Chondrocyte (in vitro differentiated cells): ENCODE data around the gene CORO7. TPM values are rescaled to one million over a fixed set of nuclear protein-coding genes. Genes with fewer than 3 reads are reported as not detected.
A peak's percentile ranks its signal among the peaks of the same experiment; 100 is the strongest.

ENCODE experiments used
- DNase-seq: peaks from one replicate; pipeline ENCODE4 v3.0.0; 2021; ENCODE audit warnings: mixed read lengths, low spot score
- H3K27ac Mint-ChIP-seq: one replicate; pipeline ENCODE4 v1.8.0; 2021; ENCODE audit warnings: mild to moderate bottlenecking, moderate library complexity, mixed read lengths; ENCODE audit not compliant: unreplicated experiment
- H3K27me3 Mint-ChIP-seq: 2 replicates; pipeline ENCODE4 v1.8.0; 2021; ENCODE audit warnings: low read depth, mixed read lengths
- H3K36me3 Mint-ChIP-seq: 2 replicates; pipeline ENCODE4 v1.8.0; 2021; ENCODE audit warnings: low read depth, mixed read lengths
- H3K4me1 Mint-ChIP-seq: 2 replicates; pipeline ENCODE4 v1.8.0; 2021; ENCODE audit warnings: low read depth, mild to moderate bottlenecking, mixed read lengths
- H3K4me3 Mint-ChIP-seq: one replicate; pipeline ENCODE4 v1.8.0; 2021; ENCODE audit warnings: mild to moderate bottlenecking, moderate library complexity, mixed read lengths; ENCODE audit not compliant: unreplicated experiment
- H3K9me3 Mint-ChIP-seq: 2 replicates; pipeline ENCODE4 v1.8.0; 2021; ENCODE audit warnings: low read depth, mixed read lengths
- total RNA-seq: library from RNA; stranded (reverse); gene quantifications from 3 replicates; pipeline ENCODE4 v1.2.1, GENCODE V29; 2021
- TF ChIP-seq, protein P1 (sequence below): fragments of 200-600 bp; sonication (generic); IDR thresholded peaks from 2 replicates; pipeline ENCODE4 v1.5.0; 2021; ENCODE audit warnings: antibody characterized with exemption, mild to moderate bottlenecking, moderate library complexity

CORO7 gene
- total RNA-seq, 1 donor from 2014 or later = 24.6 TPM

DNA sequence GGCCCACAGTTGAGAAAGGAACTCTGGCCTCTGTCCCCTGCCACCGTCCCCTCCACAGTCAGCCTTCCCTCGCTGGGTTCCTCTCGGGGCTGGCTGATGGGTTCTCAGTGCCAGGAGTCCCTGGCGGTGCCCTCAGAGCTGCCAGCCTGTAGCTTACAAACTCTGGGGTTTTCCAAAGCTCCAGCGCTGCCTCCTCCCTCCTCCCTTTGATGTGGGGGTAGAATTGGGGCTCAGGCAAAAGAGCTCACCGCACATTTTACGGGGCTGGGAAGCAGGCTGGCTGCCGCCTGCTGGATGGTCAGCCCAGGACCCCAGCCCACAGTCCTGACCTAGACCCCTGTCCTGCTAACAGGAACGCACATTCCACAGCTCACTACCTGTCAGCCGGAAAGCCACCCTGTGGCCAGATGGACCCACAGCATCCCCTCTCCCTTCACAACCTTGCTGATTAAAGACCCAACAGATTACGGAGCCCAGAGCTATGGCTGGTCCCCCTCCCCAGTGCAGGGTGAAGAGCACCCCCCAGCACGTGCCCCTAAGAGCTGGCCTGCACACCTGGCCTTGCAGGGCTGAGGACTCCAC is 38.7 kb downstream of the CORO7 start:
- Mint-ChIP-seq H3K27ac (peak overlapping the region; percentile 85), H3K4me1 (peaks cover 64% of the 10 kb centered on the region), H3K27me3 (no peaks in the 10 kb centered on the region), H3K9me3 (no peaks in the 10 kb centered on the region), H3K36me3 (peaks cover 5% of the 10 kb centered on the region), H3K4me3 (peak overlapping the region; percentile 25)
- no peak for DNase-seq
- TF ChIP-seq, protein P1, sequence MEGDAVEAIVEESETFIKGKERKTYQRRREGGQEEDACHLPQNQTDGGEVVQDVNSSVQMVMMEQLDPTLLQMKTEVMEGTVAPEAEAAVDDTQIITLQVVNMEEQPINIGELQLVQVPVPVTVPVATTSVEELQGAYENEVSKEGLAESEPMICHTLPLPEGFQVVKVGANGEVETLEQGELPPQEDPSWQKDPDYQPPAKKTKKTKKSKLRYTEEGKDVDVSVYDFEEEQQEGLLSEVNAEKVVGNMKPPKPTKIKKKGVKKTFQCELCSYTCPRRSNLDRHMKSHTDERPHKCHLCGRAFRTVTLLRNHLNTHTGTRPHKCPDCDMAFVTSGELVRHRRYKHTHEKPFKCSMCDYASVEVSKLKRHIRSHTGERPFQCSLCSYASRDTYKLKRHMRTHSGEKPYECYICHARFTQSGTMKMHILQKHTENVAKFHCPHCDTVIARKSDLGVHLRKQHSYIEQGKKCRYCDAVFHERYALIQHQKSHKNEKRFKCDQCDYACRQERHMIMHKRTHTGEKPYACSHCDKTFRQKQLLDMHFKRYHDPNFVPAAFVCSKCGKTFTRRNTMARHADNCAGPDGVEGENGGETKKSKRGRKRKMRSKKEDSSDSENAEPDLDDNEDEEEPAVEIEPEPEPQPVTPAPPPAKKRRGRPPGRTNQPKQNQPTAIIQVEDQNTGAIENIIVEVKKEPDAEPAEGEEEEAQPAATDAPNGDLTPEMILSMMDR = peak; percentile 52

DNA sequence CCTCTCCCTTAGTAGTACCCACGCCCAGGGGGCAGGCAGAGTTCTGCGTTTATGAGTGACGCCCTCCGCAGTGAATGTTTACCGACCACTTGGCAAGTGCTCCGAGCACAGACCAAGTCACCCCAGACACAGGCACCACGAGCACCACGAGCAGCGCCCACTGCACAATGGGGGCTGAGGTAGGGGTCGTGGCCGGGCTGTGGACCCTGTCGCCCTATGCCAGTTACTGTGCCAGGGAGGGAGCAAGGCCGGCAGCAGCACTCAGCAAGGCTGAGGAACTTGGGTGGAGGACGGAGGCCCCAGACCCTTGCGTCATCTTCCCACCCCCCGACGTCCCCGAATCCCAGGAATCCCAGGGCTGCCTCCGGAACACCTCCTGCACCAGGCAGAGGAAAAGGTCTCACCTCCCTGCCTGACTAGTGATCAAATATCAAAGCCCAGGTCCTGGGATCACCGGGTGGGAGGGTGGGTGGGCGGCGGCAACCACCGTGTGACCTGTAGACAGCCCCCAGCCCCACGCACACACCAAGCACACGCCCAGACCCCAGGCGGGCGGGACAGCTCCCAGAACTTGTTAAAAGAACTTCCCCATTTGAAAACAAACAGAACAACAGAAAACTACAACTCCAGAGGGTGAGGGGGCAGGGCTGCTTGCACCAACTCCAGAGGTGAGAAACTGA is 39.4 kb downstream of the CORO7 start:
- Mint-ChIP-seq H3K27ac (peak overlapping the region; percentile 97), H3K9me3 (no peaks in the 10 kb centered on the region), H3K4me3 (peak overlapping the region; percentile 65), H3K36me3 (peaks cover 5% of the 10 kb centered on the region), H3K27me3 (no peaks in the 10 kb centered on the region), H3K4me1 (peaks cover 62% of the 10 kb centered on the region)
- DNase-seq = no peak
- TF ChIP-seq, protein P1 = no peak

DNA sequence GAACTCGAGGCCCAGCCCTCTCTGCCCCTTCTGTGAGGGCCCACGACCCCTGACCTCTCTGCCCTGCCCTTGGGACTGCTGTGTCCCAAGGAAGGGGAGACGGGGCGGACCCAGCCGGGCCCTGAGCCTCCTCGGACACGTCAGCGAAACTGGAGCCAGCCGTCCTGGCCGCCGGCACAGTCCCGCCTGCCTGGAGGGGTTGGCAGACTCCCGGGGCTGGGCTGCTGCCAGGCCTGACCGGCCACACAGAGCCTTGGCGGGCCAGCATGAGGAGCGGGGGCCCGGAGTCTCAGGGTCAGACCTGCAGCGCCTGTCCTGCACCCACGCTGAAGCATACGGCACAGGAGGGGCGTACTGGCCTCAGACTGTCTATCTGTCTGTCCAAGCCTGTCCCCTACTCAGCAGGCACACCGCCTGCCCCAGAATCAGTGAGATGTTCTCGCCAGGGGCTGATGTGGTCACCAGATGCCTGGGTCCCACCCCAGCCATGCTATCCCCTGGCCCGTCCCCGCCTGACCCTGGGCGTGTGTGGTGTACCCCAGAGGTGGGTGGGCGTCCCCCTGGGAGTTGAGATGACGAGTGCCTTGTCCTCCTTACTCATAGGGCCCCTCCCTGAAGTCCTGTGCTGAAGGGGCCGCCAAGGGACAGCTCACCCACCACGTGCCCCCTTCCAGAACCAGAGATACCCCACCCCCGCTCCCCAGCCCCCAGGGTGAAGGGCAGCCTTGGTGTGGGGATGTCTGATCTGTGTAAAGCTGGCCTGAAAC is 40.1 kb downstream of the CORO7 start:
- TF ChIP-seq, protein P1 = no peak
- Mint-ChIP-seq H3K9me3 (no peaks in the 10 kb centered on the region), H3K4me1 (peaks cover 64% of the 10 kb centered on the region), H3K4me3 (peak overlapping the region; percentile 65), H3K27ac (peak overlapping the region; percentile 97), H3K36me3 (peaks cover 5% of the 10 kb centered on the region), H3K27me3 (no peaks in the 10 kb centered on the region)
- DNase-seq = no peak

DNA sequence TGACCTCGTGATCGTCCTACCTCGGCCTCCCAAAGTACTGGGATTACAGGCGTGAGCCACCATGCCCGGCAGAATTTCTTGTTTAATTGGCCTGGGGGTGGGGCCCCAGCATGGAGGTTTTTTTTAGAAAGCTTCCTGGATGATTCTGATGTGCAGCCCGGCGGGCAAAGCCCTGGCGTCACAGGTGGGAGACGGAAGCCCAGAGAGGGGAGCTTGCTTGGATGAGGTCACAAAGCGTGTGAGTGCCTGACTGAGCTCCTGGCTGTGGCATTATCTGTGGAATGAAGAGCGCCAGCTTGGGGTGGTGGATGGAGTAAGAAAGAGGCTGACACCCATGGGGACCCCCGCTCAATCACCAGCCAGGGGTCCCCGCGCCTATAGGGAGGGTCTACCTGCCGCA is 40.7 kb downstream of the CORO7 start:
- Mint-ChIP-seq H3K4me1 (peaks cover 68% of the 10 kb centered on the region), H3K36me3 (peaks cover 5% of the 10 kb centered on the region), H3K9me3 (no peaks in the 10 kb centered on the region), H3K27me3 (no peaks in the 10 kb centered on the region), H3K27ac (peak overlapping the region; percentile 97), H3K4me3 (peak overlapping the region; percentile 65)
- TF ChIP-seq, protein P1 = no peak
- no peak for DNase-seq

DNA sequence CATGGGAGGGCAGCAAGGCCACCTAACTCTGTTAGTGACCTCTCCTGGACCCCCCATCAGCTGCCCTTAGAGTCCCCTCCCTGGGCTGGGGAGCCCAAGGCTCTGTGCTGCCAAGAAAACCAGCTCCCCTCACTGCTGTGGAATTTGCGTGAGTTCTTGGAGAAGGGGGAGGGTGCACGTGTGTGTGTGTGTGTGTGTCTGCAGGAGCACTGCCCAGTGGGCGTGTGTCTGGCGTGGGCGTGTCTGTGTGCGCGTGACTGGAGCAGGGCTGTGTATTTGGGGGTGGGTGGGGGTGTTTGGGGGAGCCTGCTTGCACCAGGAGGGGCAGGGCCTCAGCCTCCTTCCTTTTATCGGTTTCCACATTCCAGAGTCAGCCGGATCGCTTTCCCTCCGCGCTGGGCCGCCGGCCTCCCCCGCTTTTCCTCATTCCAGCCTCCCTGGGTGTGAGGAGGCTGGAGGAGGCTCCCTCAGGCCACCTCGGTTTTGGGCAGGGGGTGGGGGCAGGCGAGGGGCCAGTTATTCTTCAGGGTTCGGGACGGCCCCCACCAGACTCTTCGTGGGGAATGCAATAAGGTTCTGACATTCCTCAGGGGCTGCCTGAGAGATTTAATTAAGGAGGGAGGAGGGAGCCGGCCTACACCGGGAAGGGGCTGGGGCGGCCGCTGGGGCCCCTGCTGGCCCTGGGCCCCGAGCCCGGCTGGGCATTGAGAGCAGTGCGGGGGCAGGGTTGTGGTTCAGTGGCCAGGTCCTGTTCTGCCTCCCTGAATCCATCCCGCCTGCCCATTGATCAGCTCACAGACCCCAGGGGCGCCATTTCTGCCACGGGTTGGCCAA is 42.3 kb downstream of the CORO7 start:
- peaks cover 5% of the 10 kb centered on the region for H3K36me3 Mint-ChIP-seq
- H3K4me1 Mint-ChIP-seq = peaks cover 62% of the 10 kb centered on the region
- H3K27ac Mint-ChIP-seq = peak overlapping the region; percentile 96
- no peak for DNase-seq
- no peaks in the 10 kb centered on the region for H3K9me3 Mint-ChIP-seq
- no peaks in the 10 kb centered on the region for H3K27me3 Mint-ChIP-seq
- H3K4me3 Mint-ChIP-seq = peak overlapping the region; percentile 88
- TF ChIP-seq, protein P1 = no peak
